SK-N-MC (cell line): ENCODE data around the gene GRIK2.

Experiments used
- EZH2 ChIP-seq: fragments of 200-600 bp; sonication (generic); IDR thresholded peaks from one replicate; pipeline ENCODE4 v1.6.1; 2017; ENCODE audit warnings: antibody characterized with exemption
- POLR2AphosphoS5 ChIP-seq: IDR thresholded peaks from 2 replicates; pipeline ENCODE4 v1.6.1; 2012; ENCODE audit warnings: mild to moderate bottlenecking, low read depth, low read length, borderline replicate concordance

DNA sequence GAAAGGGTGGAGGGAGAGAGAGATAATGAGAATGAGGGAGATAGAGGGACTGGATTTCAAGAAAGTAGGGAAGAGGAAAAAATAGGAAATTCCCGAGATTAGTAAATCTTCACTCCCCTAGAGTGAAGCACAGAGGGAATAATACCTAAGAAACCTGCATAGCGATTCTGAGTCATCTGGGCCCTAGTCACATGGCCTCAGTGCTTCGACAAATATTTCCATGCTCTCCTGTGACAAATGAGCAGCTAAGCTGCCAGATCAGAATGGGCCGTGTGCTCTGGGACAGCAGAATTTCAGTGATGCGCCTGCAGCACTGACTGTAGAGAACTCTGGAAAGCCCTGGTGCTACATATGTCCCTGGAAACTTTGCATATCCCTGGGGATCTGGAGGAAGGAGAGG is 48.6 kb upstream of the GRIK2 start:
- no peak for TF ChIP-seq POLR2AphosphoS5
- TF ChIP-seq EZH2 = no peak
